Activated T-cell treated with anti-CD3 and anti-CD28 coated beads, Interleukin-2, amount 50 U/mL, for 24 hours (primary cell): ENCODE results near the gene MAD2L1.
"Not testable (repeated sequence)": the region's sequence is repeated elsewhere in the genome, so short reads cannot be mapped to it uniquely, and the experiment has no call there.

Source experiments
- DNase-seq: peaks from one replicate; pipeline ENCODE4 v3.0.0-alpha.2; 2020
- H3K27ac Mint-ChIP-seq: 2 replicates; pipeline ENCODE4 v1.8.0; 2020; ENCODE audit warnings: mild to moderate bottlenecking, mixed read lengths
- H3K27me3 Mint-ChIP-seq: 2 replicates; pipeline ENCODE4 v1.8.0; 2020; ENCODE audit warnings: mixed read lengths
- H3K36me3 Mint-ChIP-seq: 2 replicates; pipeline ENCODE4 v1.8.0; 2020; ENCODE audit warnings: low read depth, mixed read lengths
- H3K4me1 Mint-ChIP-seq: 2 replicates; pipeline ENCODE4 v1.8.0; 2020; ENCODE audit warnings: low read depth, mixed read lengths
- H3K4me3 Mint-ChIP-seq: 2 replicates; pipeline ENCODE4 v1.8.0; 2020; ENCODE audit warnings: mild to moderate bottlenecking, moderate library complexity, mixed read lengths
- H3K9me3 Mint-ChIP-seq: 2 replicates; pipeline ENCODE4 v1.8.0; 2020; ENCODE audit warnings: mixed read lengths

Gene MAD2L1

DNA sequence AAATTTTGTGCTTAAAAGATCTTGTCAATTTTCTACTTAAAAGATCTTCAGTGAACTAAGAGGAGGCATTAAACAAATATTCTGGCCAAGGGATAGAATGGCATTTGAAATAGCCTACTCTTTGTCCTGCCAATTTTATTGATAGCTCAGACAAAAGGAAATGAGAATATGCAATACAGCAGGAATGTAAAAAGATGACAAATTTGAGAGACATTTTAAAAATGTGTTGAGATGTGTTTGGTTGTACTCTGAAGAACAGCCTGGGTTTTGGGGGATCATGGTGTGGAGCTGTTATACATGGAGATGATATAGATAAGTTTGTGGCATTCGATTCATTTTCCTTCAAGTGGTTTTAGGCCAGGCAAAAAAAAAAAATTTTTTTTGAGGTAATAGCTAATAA lies 11.6 kb upstream of the MAD2L1 start:
- no peak overlapping the region for H3K27ac Mint-ChIP-seq
- no peaks in the 10 kb centered on the region for H3K4me1 Mint-ChIP-seq
- H3K27me3 Mint-ChIP-seq, result peaks cover 3% of the 10 kb centered on the region

DNA sequence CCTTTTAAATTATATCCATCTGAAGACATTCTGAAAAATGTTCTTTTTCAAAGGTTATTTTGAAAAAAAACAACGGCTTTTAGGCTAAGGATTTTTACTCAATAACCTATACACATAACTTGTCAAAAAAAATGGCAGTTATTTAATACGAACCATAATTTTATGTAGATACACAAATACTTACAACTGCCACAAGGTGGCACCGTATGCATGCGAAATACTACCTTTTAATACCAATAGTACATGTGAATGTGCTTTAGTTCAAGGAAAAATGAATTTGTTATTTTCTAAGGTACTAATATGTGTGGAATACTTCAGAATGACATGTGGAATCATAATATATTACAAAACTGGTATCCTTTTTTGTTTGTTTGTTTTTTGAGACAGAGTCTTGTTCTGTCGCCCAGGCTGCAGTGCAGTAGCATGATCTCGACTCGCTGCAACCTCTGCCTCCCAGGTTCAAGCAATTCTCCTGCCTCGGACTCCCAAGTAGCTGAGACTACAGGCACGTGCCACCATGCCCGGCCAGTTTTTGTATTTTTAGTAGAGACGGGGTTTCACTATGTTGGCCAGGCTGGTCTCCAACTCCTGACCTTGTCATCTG lies 4.6 kb upstream of the MAD2L1 start:
- H3K36me3 Mint-ChIP-seq, result peaks cover 17% of the 10 kb centered on the region

More for the DNA sequence above, 11.6 kb upstream of the MAD2L1 start:
- no peaks in the 10 kb centered on the region for H3K36me3 Mint-ChIP-seq
- H3K4me3 Mint-ChIP-seq, result no peak overlapping the region
- H3K9me3 Mint-ChIP-seq, result no peaks in the 10 kb centered on the region
- no peak for DNase-seq

DNA sequence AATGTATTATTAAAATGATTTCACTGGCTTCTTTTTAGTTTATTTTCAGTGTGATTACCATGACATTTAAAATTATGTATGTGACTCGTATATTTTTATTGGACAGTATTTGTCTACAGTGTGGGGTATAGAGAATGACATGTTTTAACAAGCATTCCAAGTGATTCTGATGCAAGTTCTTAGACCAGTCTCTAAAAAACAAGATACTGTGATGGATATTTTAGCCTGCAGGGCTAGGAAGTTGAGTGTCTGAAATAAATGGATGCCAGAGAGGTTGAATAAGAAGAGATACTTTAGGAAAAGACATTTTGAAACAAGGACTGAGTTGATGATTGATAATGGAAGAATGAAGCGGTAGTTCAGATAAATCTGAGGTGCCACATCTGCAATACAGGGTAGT lies 3.5 kb upstream of the MAD2L1 start:
- H3K27ac Mint-ChIP-seq, result peak overlapping the region; percentile 53
- no peak overlapping the region for H3K4me3 Mint-ChIP-seq

More for the DNA sequence above, 4.6 kb upstream of the MAD2L1 start:
- Mint-ChIP-seq H3K4me3 (no peak overlapping the region), H3K9me3 (no peaks in the 10 kb centered on the region), H3K4me1 (peaks cover 31% of the 10 kb centered on the region), H3K27me3 (no peaks in the 10 kb centered on the region), H3K27ac (no peak overlapping the region)
- DNase-seq, result no peak

DNA sequence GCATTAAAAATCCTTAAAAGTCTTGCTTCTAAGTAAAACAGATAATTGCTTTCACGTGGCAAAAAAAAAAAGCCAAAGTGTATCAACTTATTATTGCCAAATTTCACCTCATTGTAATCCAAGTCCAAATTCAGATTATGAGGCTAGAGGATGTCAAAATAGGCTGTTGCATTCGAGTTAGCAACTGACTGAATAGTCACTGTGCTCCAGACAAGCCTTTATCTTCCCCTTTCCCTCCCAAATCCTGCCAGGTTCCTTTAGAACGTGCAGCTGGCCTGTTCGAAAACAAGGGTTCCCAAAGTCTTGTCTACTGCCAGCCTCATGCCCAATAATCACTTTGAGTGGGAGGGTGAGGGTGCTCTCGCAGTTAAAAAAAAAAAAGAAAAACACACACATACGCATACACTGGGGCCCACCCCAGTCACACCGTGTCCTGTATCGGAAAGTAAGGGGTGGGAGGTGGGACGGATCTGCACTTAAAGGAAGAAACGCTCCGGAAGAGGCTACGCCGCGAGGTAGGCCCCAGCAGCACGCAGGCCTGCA lies 603 bp downstream of the MAD2L1 start:
- H3K27me3 Mint-ChIP-seq, result no peaks in the 10 kb centered on the region
- no peak for DNase-seq
- H3K4me3 Mint-ChIP-seq, result peak overlapping the region; percentile 90

More for the DNA sequence above, 3.5 kb upstream of the MAD2L1 start:
- peaks cover 33% of the 10 kb centered on the region for H3K4me1 Mint-ChIP-seq
- H3K36me3 Mint-ChIP-seq, result peaks cover 28% of the 10 kb centered on the region
- no peaks in the 10 kb centered on the region for H3K9me3 Mint-ChIP-seq
- DNase-seq, result no peak
- H3K27me3 Mint-ChIP-seq, result no peaks in the 10 kb centered on the region

DNA sequence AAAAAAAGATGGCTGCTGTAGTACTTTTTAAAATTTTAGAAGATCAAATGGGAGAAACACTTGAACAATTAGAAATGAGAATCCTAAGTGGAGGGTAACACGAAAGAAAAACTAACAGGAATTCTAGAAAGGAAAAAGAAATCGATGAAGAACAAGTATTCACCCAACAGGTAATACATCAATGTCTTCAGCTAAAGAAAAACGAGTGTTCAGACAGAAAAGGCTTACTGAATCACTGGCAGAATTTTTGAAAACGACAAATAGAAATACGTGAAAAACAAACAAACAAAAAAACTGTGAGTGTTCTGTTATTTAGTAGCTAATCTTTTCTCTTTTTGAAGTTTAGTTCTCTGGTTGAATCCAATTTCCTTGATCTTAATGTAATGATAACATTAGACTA lies 1.8 kb downstream of the MAD2L1 start:
- DNase-seq, result no peak
- H3K27me3 Mint-ChIP-seq, result no peaks in the 10 kb centered on the region
- peak overlapping the region; percentile 90 for H3K4me3 Mint-ChIP-seq
- peak overlapping the region; percentile 83 for H3K27ac Mint-ChIP-seq
- no peaks in the 10 kb centered on the region for H3K9me3 Mint-ChIP-seq
- peaks cover 63% of the 10 kb centered on the region for H3K4me1 Mint-ChIP-seq
- peaks cover 73% of the 10 kb centered on the region for H3K36me3 Mint-ChIP-seq

More for the DNA sequence above, 603 bp downstream of the MAD2L1 start:
- Mint-ChIP-seq H3K27ac (peak overlapping the region; percentile 100), H3K4me1 (peaks cover 67% of the 10 kb centered on the region), H3K36me3 (peaks cover 62% of the 10 kb centered on the region), H3K9me3 (no peaks in the 10 kb centered on the region)

DNA sequence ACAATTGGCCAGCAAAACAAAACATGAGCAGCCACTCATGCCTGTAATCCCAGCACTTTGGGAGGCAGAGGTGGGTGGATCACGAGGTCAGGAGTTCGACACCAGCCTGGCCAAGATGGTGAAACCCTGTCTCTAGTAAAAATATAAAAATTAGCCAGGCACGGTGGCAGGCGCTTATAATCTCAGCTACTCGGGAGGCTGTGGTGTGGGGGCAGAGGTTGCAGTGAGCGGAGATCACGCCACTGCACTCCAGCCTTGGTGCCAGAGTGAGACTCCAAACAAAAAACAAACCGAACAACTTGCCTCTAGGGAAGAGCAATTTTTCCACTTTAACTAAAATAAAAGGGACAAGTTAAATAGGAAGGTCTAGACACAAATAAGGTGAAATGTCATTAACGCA lies 2.9 kb downstream of the MAD2L1 start:
- not testable (repeated sequence) for H3K9me3 Mint-ChIP-seq, DNase-seq, H3K27me3 Mint-ChIP-seq
- Mint-ChIP-seq H3K27ac (peak overlapping the region; percentile 71), H3K36me3 (peaks cover 83% of the 10 kb centered on the region), H3K4me1 (peaks cover 53% of the 10 kb centered on the region), H3K4me3 (peak overlapping the region; percentile 25)

DNA sequence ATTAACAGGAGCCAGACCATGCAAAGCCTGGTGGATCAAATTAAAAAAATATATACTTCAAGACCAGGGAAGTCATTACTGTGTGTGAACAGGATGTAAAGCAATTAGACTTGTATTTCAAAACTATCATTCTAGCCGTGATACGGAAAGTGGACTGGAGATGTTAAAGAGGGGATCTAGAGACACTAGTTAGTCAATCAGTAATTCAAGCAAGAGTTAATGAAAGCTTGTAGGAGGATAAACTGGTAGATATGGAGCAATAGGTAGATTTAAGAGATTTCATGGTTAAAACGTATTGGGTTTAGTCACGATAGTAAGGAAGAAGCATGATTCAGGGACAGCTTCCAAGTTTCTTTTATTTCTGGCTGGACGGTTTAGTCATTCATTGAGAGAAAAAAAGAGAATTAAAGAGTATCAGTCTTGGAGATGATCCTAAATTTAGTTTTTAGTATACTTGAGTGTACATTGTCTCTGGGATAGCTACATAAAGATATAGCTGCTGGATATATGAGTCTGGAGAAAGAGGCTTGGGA lies 3.9 kb downstream of the MAD2L1 start:
- Mint-ChIP-seq H3K4me3 (peak overlapping the region; percentile 0), H3K9me3 (no peaks in the 10 kb centered on the region), H3K27ac (peak overlapping the region; percentile 71), H3K4me1 (peaks cover 44% of the 10 kb centered on the region), H3K36me3 (peaks cover 92% of the 10 kb centered on the region), H3K27me3 (no peaks in the 10 kb centered on the region)
- no peak for DNase-seq

DNA sequence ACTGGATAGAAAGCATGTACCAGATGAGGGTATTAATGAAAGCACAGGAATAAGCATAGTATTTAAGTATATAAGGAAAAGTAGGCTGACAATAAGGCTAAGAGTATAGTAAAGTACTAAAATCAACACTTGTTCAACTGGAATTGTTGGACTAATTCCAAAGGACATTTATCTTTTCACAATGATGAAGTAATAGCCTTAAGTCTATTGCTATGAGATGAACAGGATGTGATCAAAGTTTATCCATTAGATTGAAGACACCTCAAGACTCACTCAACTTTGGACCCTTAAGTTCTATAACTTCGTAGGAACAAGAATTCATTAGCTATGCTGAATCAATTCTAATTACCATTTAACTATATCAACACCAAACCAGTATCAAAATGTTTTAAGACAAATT lies 7.6 kb downstream of the MAD2L1 start:
- H3K27ac Mint-ChIP-seq, result no peak overlapping the region
- DNase-seq, result no peak
- H3K36me3 Mint-ChIP-seq, result peaks cover 88% of the 10 kb centered on the region
- H3K4me1 Mint-ChIP-seq, result peaks cover 27% of the 10 kb centered on the region
- H3K27me3 Mint-ChIP-seq, result no peaks in the 10 kb centered on the region
- no peak overlapping the region for H3K4me3 Mint-ChIP-seq
- no peaks in the 10 kb centered on the region for H3K9me3 Mint-ChIP-seq

DNA sequence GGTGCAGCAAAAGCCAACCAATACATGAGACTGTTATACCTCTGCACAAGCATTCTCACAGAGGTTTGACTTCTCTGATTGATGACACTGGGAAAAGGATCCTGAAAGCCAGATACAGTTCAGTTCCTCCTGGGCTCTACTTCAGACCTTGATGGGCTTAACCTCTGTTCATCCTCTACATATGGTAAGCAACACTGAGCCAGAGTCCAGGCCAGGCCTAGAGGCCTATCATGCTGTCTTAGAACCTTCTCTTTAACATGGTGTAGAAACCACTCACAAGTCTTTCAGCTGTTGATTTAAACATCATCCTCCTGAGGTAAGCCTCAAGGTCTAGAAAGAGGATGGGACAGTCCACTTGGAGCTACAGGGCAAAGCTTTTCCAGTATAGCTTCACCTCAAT lies 9.2 kb downstream of the MAD2L1 start:
- Mint-ChIP-seq H3K4me3 (no peak overlapping the region), H3K4me1 (peaks cover 11% of the 10 kb centered on the region), H3K9me3 (no peaks in the 10 kb centered on the region), H3K36me3 (peaks cover 76% of the 10 kb centered on the region), H3K27me3 (no peaks in the 10 kb centered on the region), H3K27ac (no peak overlapping the region)
- DNase-seq, result no peak

DNA sequence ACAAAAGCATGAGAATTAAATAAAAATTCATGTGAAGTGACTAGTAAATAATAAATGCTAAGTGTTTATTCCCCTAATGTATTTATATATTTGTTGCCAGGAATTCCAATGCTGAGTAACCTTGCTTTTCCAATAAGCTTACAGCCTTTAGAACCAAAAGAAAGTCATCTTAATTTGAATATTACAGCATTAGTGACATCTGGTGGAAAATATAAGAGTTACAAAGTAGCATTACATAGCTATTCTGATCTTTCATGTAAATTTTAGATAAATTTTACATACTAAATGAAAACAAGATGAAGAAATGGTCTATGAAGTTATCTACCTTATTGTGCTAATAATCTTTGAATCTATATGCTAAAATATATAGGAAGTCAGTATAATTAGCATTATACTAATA lies 10.4 kb downstream of the MAD2L1 start:
- H3K4me3 Mint-ChIP-seq, result no peak overlapping the region
- H3K27me3 Mint-ChIP-seq, result no peaks in the 10 kb centered on the region
- peaks cover 69% of the 10 kb centered on the region for H3K36me3 Mint-ChIP-seq
- peaks cover 4% of the 10 kb centered on the region for H3K4me1 Mint-ChIP-seq
- H3K27ac Mint-ChIP-seq, result no peak overlapping the region
- no peaks in the 10 kb centered on the region for H3K9me3 Mint-ChIP-seq
- no peak for DNase-seq

DNA sequence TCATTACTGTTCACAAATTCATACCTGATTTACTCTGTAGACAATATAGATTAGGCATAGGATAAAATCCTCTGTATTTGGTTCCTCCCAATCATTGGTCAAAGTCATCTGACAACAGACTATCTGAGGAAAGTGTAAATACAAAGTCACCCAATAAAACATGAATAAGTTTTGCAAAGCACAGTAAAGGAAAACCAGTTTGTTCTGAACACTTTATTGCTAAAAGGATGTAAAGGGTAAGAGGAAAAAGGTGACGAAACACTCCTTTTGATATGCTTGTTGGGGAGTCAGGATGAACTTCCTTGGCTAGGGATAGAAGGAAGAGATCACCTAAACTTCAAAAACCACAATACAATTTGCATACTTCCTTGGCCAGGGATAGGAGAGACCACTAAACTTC lies 10.9 kb downstream of the MAD2L1 start:
- no peak for DNase-seq
- H3K27ac Mint-ChIP-seq, result no peak overlapping the region
- peaks cover 2% of the 10 kb centered on the region for H3K4me1 Mint-ChIP-seq
- no peaks in the 10 kb centered on the region for H3K27me3 Mint-ChIP-seq
- peaks cover 66% of the 10 kb centered on the region for H3K36me3 Mint-ChIP-seq
- H3K9me3 Mint-ChIP-seq, result no peaks in the 10 kb centered on the region
- H3K4me3 Mint-ChIP-seq, result no peak overlapping the region

DNA sequence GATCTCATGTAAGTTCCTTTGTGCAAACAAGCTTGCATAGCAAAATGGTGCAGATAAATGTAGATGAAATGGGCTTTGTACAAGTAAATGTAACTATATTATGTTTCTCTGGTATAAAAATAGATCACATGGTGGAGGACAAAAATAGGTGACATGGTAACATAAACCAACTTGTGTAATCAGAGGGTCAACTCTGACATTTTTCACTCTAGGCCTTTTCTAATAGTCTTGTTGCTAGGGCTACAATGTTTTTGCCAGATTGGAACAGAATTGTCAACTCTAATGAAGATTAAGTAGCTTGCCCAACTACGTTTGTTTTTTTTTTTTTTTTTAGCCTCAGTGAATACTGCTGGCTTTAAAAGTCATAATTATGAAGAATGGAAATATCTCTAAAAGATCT lies 11.5 kb downstream of the MAD2L1 start:
- Mint-ChIP-seq H3K27me3 (no peaks in the 10 kb centered on the region), H3K27ac (no peak overlapping the region), H3K4me3 (no peak overlapping the region), H3K4me1 (peaks cover 2% of the 10 kb centered on the region), H3K36me3 (peaks cover 60% of the 10 kb centered on the region), H3K9me3 (no peaks in the 10 kb centered on the region)
- no peak for DNase-seq

DNA sequence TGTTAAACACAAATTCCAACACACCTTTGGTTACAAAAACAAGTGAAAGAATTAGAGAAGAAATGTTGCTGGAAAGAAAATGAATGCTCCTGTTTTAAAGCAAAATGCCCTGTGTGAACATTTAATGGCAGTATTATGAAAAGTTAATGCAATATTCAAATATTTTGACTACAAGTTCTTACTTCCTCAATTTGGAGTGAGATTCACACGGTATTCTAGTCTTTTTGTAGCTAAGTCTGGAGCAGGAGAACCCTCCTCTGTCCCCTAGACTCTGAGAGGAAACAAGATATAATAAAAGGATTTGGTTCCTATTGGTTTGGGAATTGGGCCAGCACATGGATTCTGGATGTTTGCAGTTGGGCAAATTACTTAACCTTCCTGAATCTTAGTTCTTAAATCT lies 12.7 kb downstream of the MAD2L1 start:
- DNase-seq, result no peak
- Mint-ChIP-seq H3K27me3 (no peaks in the 10 kb centered on the region), H3K4me3 (no peak overlapping the region), H3K4me1 (peaks cover 4% of the 10 kb centered on the region), H3K27ac (no peak overlapping the region), H3K36me3 (peaks cover 50% of the 10 kb centered on the region), H3K9me3 (no peaks in the 10 kb centered on the region)

DNA sequence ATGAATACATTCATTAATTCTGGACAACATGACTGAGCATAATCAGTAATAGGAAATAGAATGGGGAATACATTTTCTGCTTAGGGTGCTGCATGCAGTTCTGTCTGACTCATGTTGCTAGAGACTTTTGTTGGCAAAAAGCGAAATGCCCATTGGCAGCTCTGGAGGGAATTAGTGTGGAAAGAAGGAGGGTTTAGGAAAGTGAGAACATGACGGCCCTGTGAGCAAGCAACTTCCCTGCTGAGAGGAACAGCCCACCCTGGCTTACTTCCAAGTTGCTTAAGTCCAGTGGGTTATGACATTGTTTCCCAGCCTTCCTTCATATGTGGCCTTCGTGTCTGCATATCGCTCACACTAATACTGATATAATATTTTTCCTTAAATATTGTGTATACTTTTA lies 13.8 kb downstream of the MAD2L1 start:
- Mint-ChIP-seq H3K4me1 (peaks cover 4% of the 10 kb centered on the region), H3K9me3 (no peaks in the 10 kb centered on the region), H3K27me3 (no peaks in the 10 kb centered on the region), H3K4me3 (no peak overlapping the region), H3K27ac (no peak overlapping the region), H3K36me3 (peaks cover 39% of the 10 kb centered on the region)
- DNase-seq, result no peak

DNA sequence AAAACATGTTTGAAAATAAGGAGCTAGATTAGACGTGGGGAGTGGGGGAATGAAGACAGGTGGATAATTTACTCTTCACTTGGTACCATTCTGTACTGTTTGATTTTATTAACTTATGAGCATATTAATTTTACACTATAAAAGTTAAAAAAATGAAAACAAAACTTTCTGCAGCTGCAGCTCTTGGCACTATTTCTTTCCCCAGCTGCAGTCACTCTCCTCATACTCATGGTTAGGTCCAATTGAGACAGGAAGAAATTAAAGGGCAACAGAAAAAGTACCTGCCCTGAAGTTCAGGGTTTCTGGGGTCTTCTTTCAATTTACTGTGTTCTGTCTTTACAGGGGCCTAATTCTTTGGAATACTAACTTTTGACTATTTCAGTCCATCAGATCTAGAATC lies 15.4 kb downstream of the MAD2L1 start:
- H3K9me3 Mint-ChIP-seq, result no peaks in the 10 kb centered on the region
- DNase-seq, result no peak
- H3K4me3 Mint-ChIP-seq, result no peak overlapping the region
- H3K4me1 Mint-ChIP-seq, result peaks cover 4% of the 10 kb centered on the region
- no peak overlapping the region for H3K27ac Mint-ChIP-seq
- H3K27me3 Mint-ChIP-seq, result no peaks in the 10 kb centered on the region
- H3K36me3 Mint-ChIP-seq, result peaks cover 25% of the 10 kb centered on the region
